Stimulated activated CD8-positive, alpha-beta memory T cell treated with anti-CD3 and anti-CD28 coated beads, Interleukin-4, amount 100 ng/mL, for 4 hours (primary cell): ENCODE data around the gene PLK2.

ENCODE experiments used
- DNase-seq, 2 donors: peaks; one replicate each; pipeline ENCODE4 v3.0.0-alpha.2; 2020; ENCODE audit warnings: low read depth in 2 of 2, low spot score in 1 of 2

The PLK2 gene

GRCh38 chr5:58450811-58451629, 8.9 kb downstream of the PLK2 start:
- no peak for DNase-seq

- DNase-seq, result no peak
These were observed 9.9 kb downstream of the PLK2 start for GRCh38 chr5:58450018-58450417.

GRCh38 chr5:58447226-58447625, 12.7 kb downstream of the PLK2 start:
- no peak for DNase-seq

- no peak for DNase-seq
These were observed 13.9 kb downstream of the PLK2 start for GRCh38 chr5:58446024-58446423.

GRCh38 chr5:58444805-58445204, 15.1 kb downstream of the PLK2 start:
- no peak for DNase-seq

- DNase-seq, result no peak
These were observed 18.9 kb downstream of the PLK2 start for GRCh38 chr5:58440901-58441460.

- no peak for DNase-seq
These were observed 20.7 kb downstream of the PLK2 start for GRCh38 chr5:58439094-58439644.

- no peak for DNase-seq
These were observed 22.2 kb downstream of the PLK2 start for GRCh38 chr5:58437661-58438060.

GRCh38 chr5:58431832-58432231, 28.1 kb downstream of the PLK2 start:
- no peak for DNase-seq

GRCh38 chr5:58412932-58413331, 47.0 kb downstream of the PLK2 start:
- DNase-seq, result no peak

- DNase-seq, result no peak
These were observed 47.8 kb downstream of the PLK2 start for GRCh38 chr5:58412081-58412480.

GRCh38 chr5:58411372-58411771, 48.5 kb downstream of the PLK2 start:
- no peak for DNase-seq

GRCh38 chr5:58410441-58410840, 49.4 kb downstream of the PLK2 start:
- no peak for DNase-seq

- DNase-seq, result no peak
These were observed 52.7 kb downstream of the PLK2 start for GRCh38 chr5:58407042-58407719.

- no peak for DNase-seq
These were observed 53.5 kb downstream of the PLK2 start for GRCh38 chr5:58406394-58406793.

- no peak for DNase-seq
These were observed 54.7 kb downstream of the PLK2 start for GRCh38 chr5:58405175-58405574.

GRCh38 chr5:58404734-58405133, 55.2 kb downstream of the PLK2 start:
- DNase-seq, result no peak
